ENCODE data around the gene CDK5RAP2.

The CDK5RAP2 gene

GRCh38 chr9:120377268-120378159, 202.5 kb downstream of the CDK5RAP2 start:
- TF ChIP-seq TAF1 (IDR thresholded peaks at IDR 0.05; ENCODE audit: borderline replicate concordance, insufficient read depth, low read length) (no peak), FOXP2 (optimal IDR thresholded peaks at IDR 0.05; ENCODE audit: borderline replicate concordance, extremely low read depth, extremely low read length, insufficient read depth) (no peak), REST (IDR thresholded peaks at IDR 0.05; ENCODE audit: insufficient read depth in 1 of 2, low read depth in 2 of 2, low read length in 2 of 2) (no peak), POLR2AphosphoS5 (IDR thresholded peaks at IDR 0.05; ENCODE audit: low read depth, low read length) (no peak), SIN3A (IDR thresholded peaks at IDR 0.05; ENCODE audit: borderline replicate concordance, insufficient read depth, low read length) (no peak)

- TF ChIP-seq POLR2AphosphoS5 (IDR thresholded peaks at IDR 0.05; ENCODE audit: low read depth, low read length) (no peak), REST (IDR thresholded peaks at IDR 0.05; ENCODE audit: insufficient read depth in 1 of 2, low read depth in 2 of 2, low read length in 2 of 2) (no peak), FOXP2 (optimal IDR thresholded peaks at IDR 0.05; ENCODE audit: borderline replicate concordance, extremely low read depth, extremely low read length, insufficient read depth) (no peak), SIN3A (IDR thresholded peaks at IDR 0.05; ENCODE audit: borderline replicate concordance, insufficient read depth, low read length) (no peak), TAF1 (IDR thresholded peaks at IDR 0.05; ENCODE audit: borderline replicate concordance, insufficient read depth, low read length) (no peak)
Measured at GRCh38 chr9:120376101-120376500, 203.9 kb downstream of the CDK5RAP2 start.

GRCh38 chr9:120375316-120375715, 204.7 kb downstream of the CDK5RAP2 start:
- TF ChIP-seq SIN3A (IDR thresholded peaks at IDR 0.05; ENCODE audit: borderline replicate concordance, insufficient read depth, low read length) = no peak
- TF ChIP-seq REST (IDR thresholded peaks at IDR 0.05; ENCODE audit: insufficient read depth in 1 of 2, low read depth in 2 of 2, low read length in 2 of 2) = no peak
- no peak for TF ChIP-seq FOXP2 (optimal IDR thresholded peaks at IDR 0.05; ENCODE audit: borderline replicate concordance, extremely low read depth, extremely low read length, insufficient read depth)
- TF ChIP-seq TAF1 (IDR thresholded peaks at IDR 0.05; ENCODE audit: borderline replicate concordance, insufficient read depth, low read length) = no peak
- TF ChIP-seq POLR2AphosphoS5 (IDR thresholded peaks at IDR 0.05; ENCODE audit: low read depth, low read length) = no peak

GRCh38 chr9:120374817-120375216, 205.2 kb downstream of the CDK5RAP2 start:
- TF ChIP-seq REST (IDR thresholded peaks at IDR 0.05; ENCODE audit: insufficient read depth in 1 of 2, low read depth in 2 of 2, low read length in 2 of 2) (no peak), FOXP2 (optimal IDR thresholded peaks at IDR 0.05; ENCODE audit: borderline replicate concordance, extremely low read depth, extremely low read length, insufficient read depth) (no peak), SIN3A (IDR thresholded peaks at IDR 0.05; ENCODE audit: borderline replicate concordance, insufficient read depth, low read length) (no peak), TAF1 (IDR thresholded peaks at IDR 0.05; ENCODE audit: borderline replicate concordance, insufficient read depth, low read length) (no peak), POLR2AphosphoS5 (IDR thresholded peaks at IDR 0.05; ENCODE audit: low read depth, low read length) (no peak)

Measured in PFSK-1 (cell line).